ENCODE results near the gene CCDC127.

Gene CCDC127

GRCh38 chr5:187617-188451 is 30.1 kb downstream of the CCDC127 start:
- no peak for DNase-seq

- DNase-seq: no peak
Observed at GRCh38 chr5:187042-187431, 30.9 kb downstream of the CCDC127 start.

- DNase-seq: no peak
Observed at GRCh38 chr5:186091-187041, 31.6 kb downstream of the CCDC127 start.

- DNase-seq: no peak
Observed at GRCh38 chr5:185095-186070, 32.6 kb downstream of the CCDC127 start.

- DNase-seq: no peak
Observed at GRCh38 chr5:184471-184870, 33.5 kb downstream of the CCDC127 start.

GRCh38 chr5:182126-182525 is 35.8 kb downstream of the CCDC127 start:
- DNase-seq: no peak

GRCh38 chr5:181566-181965 is 36.4 kb downstream of the CCDC127 start:
- DNase-seq: no peak

- DNase-seq: no peak
Observed at GRCh38 chr5:181160-181559, 36.8 kb downstream of the CCDC127 start.

- DNase-seq: no peak
Observed at GRCh38 chr5:180286-180918, 37.6 kb downstream of the CCDC127 start.

- no peak for DNase-seq
Observed at GRCh38 chr5:179401-179800, 38.6 kb downstream of the CCDC127 start.

GRCh38 chr5:178110-178509 is 39.8 kb downstream of the CCDC127 start:
- DNase-seq: no peak

GRCh38 chr5:176296-176823 is 41.6 kb downstream of the CCDC127 start:
- DNase-seq: no peak

- no peak for DNase-seq
Observed at GRCh38 chr5:174876-175465, 43.0 kb downstream of the CCDC127 start.

GRCh38 chr5:174291-174600 is 43.7 kb downstream of the CCDC127 start:
- no peak for DNase-seq

- no peak for DNase-seq
Observed at GRCh38 chr5:173392-174290, 44.3 kb downstream of the CCDC127 start.

GRCh38 chr5:172841-173251 is 45.1 kb downstream of the CCDC127 start:
- no peak for DNase-seq

- no peak for DNase-seq
Observed at GRCh38 chr5:172421-172820, 45.5 kb downstream of the CCDC127 start.

GRCh38 chr5:171801-172331 is 46.1 kb downstream of the CCDC127 start:
- DNase-seq: no peak

GRCh38 chr5:170971-171800 is 46.8 kb downstream of the CCDC127 start:
- DNase-seq: no peak
